Measurements from ENCODE around the gene SCN2A.

Gene SCN2A

GRCh38 chr2:165277295-165277694 lies 38.1 kb downstream of the SCN2A start:
- H3K4me1 ChIP-seq (ENCODE audit: insufficient read depth, low read length) = peaks cover 7% of the 10 kb centered on the region; the same call in 1 of the 2 replicates
- H3K9me3 ChIP-seq (ENCODE audit: control insufficient read depth, insufficient read depth, low read length) = no peaks in the 10 kb centered on the region
- no peak overlapping the region for H3K9ac ChIP-seq (ENCODE audit: low read depth, low read length)
- H3K36me3 ChIP-seq (ENCODE audit: insufficient read depth, low read length) = no peaks in the 10 kb centered on the region

- Histone ChIP-seq H3K4me1 (ENCODE audit: insufficient read depth, low read length) (peaks cover 7% of the 10 kb centered on the region; the same call in 1 of the 2 replicates), H3K9me3 (ENCODE audit: control insufficient read depth, insufficient read depth, low read length) (no peaks in the 10 kb centered on the region), H3K9ac (ENCODE audit: low read depth, low read length) (no peak overlapping the region), H3K36me3 (ENCODE audit: insufficient read depth, low read length) (no peaks in the 10 kb centered on the region)
Measured at GRCh38 chr2:165277860-165278656, 38.8 kb downstream of the SCN2A start.

- Histone ChIP-seq H3K9ac (ENCODE audit: low read depth, low read length) (no peak overlapping the region), H3K4me1 (ENCODE audit: insufficient read depth, low read length) (peaks cover 7% of the 10 kb centered on the region; the same call in 1 of the 2 replicates), H3K9me3 (ENCODE audit: control insufficient read depth, insufficient read depth, low read length) (no peaks in the 10 kb centered on the region), H3K36me3 (ENCODE audit: insufficient read depth, low read length) (no peaks in the 10 kb centered on the region)
Measured at GRCh38 chr2:165280356-165280755, 41.1 kb downstream of the SCN2A start.

- no peak overlapping the region for H3K9ac ChIP-seq (ENCODE audit: low read depth, low read length)
- no peaks in the 10 kb centered on the region for H3K9me3 ChIP-seq (ENCODE audit: control insufficient read depth, insufficient read depth, low read length)
- H3K4me1 ChIP-seq (ENCODE audit: insufficient read depth, low read length) = peaks cover 7% of the 10 kb centered on the region; the same call in 1 of the 2 replicates
- no peaks in the 10 kb centered on the region for H3K36me3 ChIP-seq (ENCODE audit: insufficient read depth, low read length)
Measured at GRCh38 chr2:165281387-165281786, 42.2 kb downstream of the SCN2A start.

- H3K9me3 ChIP-seq (ENCODE audit: control insufficient read depth, insufficient read depth, low read length) = no peaks in the 10 kb centered on the region
- no peaks in the 10 kb centered on the region for H3K36me3 ChIP-seq (ENCODE audit: insufficient read depth, low read length)
- no peak overlapping the region for H3K9ac ChIP-seq (ENCODE audit: low read depth, low read length)
- peaks cover 7% of the 10 kb centered on the region; the same call in 1 of the 2 replicates for H3K4me1 ChIP-seq (ENCODE audit: insufficient read depth, low read length)
Measured at GRCh38 chr2:165283342-165283741, 44.1 kb downstream of the SCN2A start.

- H3K36me3 ChIP-seq (ENCODE audit: insufficient read depth, low read length) = no peaks in the 10 kb centered on the region
- no peaks in the 10 kb centered on the region for H3K4me1 ChIP-seq (ENCODE audit: insufficient read depth, low read length)
Measured at GRCh38 chr2:165287094-165287778, 48.0 kb downstream of the SCN2A start.

GRCh38 chr2:165289069-165289468 lies 49.9 kb downstream of the SCN2A start:
- Histone ChIP-seq H3K9ac (ENCODE audit: low read depth, low read length) (no peak overlapping the region), H3K4me1 (ENCODE audit: insufficient read depth, low read length) (no peaks in the 10 kb centered on the region), H3K36me3 (ENCODE audit: insufficient read depth, low read length) (no peaks in the 10 kb centered on the region), H3K9me3 (ENCODE audit: control insufficient read depth, insufficient read depth, low read length) (no peaks in the 10 kb centered on the region)

More at GRCh38 chr2:165287094-165287778, 48.0 kb downstream of the SCN2A start:
- Histone ChIP-seq H3K9ac (ENCODE audit: low read depth, low read length) (no peak overlapping the region), H3K9me3 (ENCODE audit: control insufficient read depth, insufficient read depth, low read length) (no peaks in the 10 kb centered on the region)

GRCh38 chr2:165293440-165294420 lies 54.5 kb downstream of the SCN2A start:
- H3K36me3 ChIP-seq (ENCODE audit: insufficient read depth, low read length) = no peaks in the 10 kb centered on the region
- peak overlapping the region; percentile 29; the same call in 1 of the 2 replicates for H3K9ac ChIP-seq (ENCODE audit: low read depth, low read length)
- H3K9me3 ChIP-seq (ENCODE audit: control insufficient read depth, insufficient read depth, low read length) = no peaks in the 10 kb centered on the region
- no peaks in the 10 kb centered on the region for H3K4me1 ChIP-seq (ENCODE audit: insufficient read depth, low read length)

GRCh38 chr2:165294912-165295311 lies 55.7 kb downstream of the SCN2A start:
- H3K4me1 ChIP-seq (ENCODE audit: insufficient read depth, low read length) = no peaks in the 10 kb centered on the region

GRCh38 chr2:165295643-165296042 lies 56.4 kb downstream of the SCN2A start:
- Histone ChIP-seq H3K9me3 (ENCODE audit: control insufficient read depth, insufficient read depth, low read length) (no peaks in the 10 kb centered on the region), H3K9ac (ENCODE audit: low read depth, low read length) (no peak overlapping the region), H3K36me3 (ENCODE audit: insufficient read depth, low read length) (no peaks in the 10 kb centered on the region), H3K4me1 (ENCODE audit: insufficient read depth, low read length) (no peaks in the 10 kb centered on the region)

More at GRCh38 chr2:165294912-165295311, 55.7 kb downstream of the SCN2A start:
- H3K36me3 ChIP-seq (ENCODE audit: insufficient read depth, low read length) = no peaks in the 10 kb centered on the region
- no peak overlapping the region for H3K9ac ChIP-seq (ENCODE audit: low read depth, low read length)
- H3K9me3 ChIP-seq (ENCODE audit: control insufficient read depth, insufficient read depth, low read length) = no peaks in the 10 kb centered on the region

- no peak overlapping the region for H3K9ac ChIP-seq (ENCODE audit: low read depth, low read length)
- H3K36me3 ChIP-seq (ENCODE audit: insufficient read depth, low read length) = no peaks in the 10 kb centered on the region
- peaks cover 4% of the 10 kb centered on the region; the same call in 1 of the 2 replicates for H3K4me1 ChIP-seq (ENCODE audit: insufficient read depth, low read length)
- H3K9me3 ChIP-seq (ENCODE audit: control insufficient read depth, insufficient read depth, low read length) = no peaks in the 10 kb centered on the region
Measured at GRCh38 chr2:165305391-165306096, 66.3 kb downstream of the SCN2A start.

- Histone ChIP-seq H3K36me3 (ENCODE audit: insufficient read depth, low read length) (no peaks in the 10 kb centered on the region), H3K4me1 (ENCODE audit: insufficient read depth, low read length) (peaks cover 4% of the 10 kb centered on the region; the same call in 1 of the 2 replicates), H3K9ac (ENCODE audit: low read depth, low read length) (no peak overlapping the region), H3K9me3 (ENCODE audit: control insufficient read depth, insufficient read depth, low read length) (no peaks in the 10 kb centered on the region)
Measured at GRCh38 chr2:165307317-165307716, 68.1 kb downstream of the SCN2A start.

GRCh38 chr2:165311949-165312348 lies 72.7 kb downstream of the SCN2A start:
- Histone ChIP-seq H3K4me1 (ENCODE audit: insufficient read depth, low read length) (no peaks in the 10 kb centered on the region; the same call in 1 of the 2 replicates), H3K36me3 (ENCODE audit: insufficient read depth, low read length) (no peaks in the 10 kb centered on the region), H3K9ac (ENCODE audit: low read depth, low read length) (no peak overlapping the region), H3K9me3 (ENCODE audit: control insufficient read depth, insufficient read depth, low read length) (no peaks in the 10 kb centered on the region)
